Pancreas (tissue), 10 donors: ENCODE results near the gene CERT1. TPM values are rescaled to one million over a fixed set of nuclear protein-coding genes. Genes with fewer than 3 reads are reported as not detected.
A peak's percentile ranks its signal among the peaks of the same experiment; 100 is the strongest.

ENCODE experiments used
- ATAC-seq, 4 donors: fragments of 200-7000 bp; cut with Tn5 transposase; one replicate each; pipeline versions ENCODE4 v1.8.0 to v1.9.1; 2020; ENCODE audit warnings: mild to moderate bottlenecking in 4 of 4, moderate library complexity in 4 of 4
- DNase-seq, 6 donors: peaks; one replicate each; pipeline ENCODE4 v3.0.0-alpha.2; 2020
- FAIRE-seq: peaks from 2 replicates; lab custom pipeline; 2012; peaks lifted over from hg19 to GRCh38; lab: Jason Lieb, UNC
- H3K27ac ChIP-seq, 4 donors: fragments of 200-600 bp; sonication (generic); 1 replicate in 3 of 4; 2 replicates in 1 of 4; pipeline versions ENCODE4 v1.5.0 to v1.8.0; 2020
- H3K27me3 ChIP-seq, 4 donors: fragments of 200-600 bp; one replicate each; pipeline ENCODE4 v1.8.0; 2021
- H3K36me3 ChIP-seq, 3 donors: fragments of 200-600 bp; sonication (generic) in 1 of 3; one replicate each; pipeline versions ENCODE4 v1.5.0 to v1.8.0; 2020 to 2021
- H3K4me1 ChIP-seq, 3 donors: fragments of 200-600 bp; one replicate each; pipeline ENCODE4 v1.8.0; 2021
- H3K4me3 ChIP-seq, 4 donors: fragments of 200-600 bp; sonication (generic) in 2 of 4; one replicate each; pipeline versions ENCODE4 v1.5.0 to v1.8.0; 2020 to 2021
- H3K9me3 ChIP-seq, 4 donors: fragments of 200-600 bp; one replicate each; pipeline ENCODE4 v1.8.0; 2021
- WGBS, 2 donors: extraction: QIAGEN DNeasy Blood & Tissue Kit; methylation state at CpG; one replicate each; pipeline ENCODE4 v1.1.7; 2013; 5-methylcytosine and 5-hydroxymethylcytosine counted together
- intact Hi-C, 3 donors: fragments of 100-400 bp; cut with DNase I; formaldehyde crosslinking; loops; one replicate each; pipeline versions ENCODE4 v1.11.1 to v1.14.2; 2022
- polyA plus RNA-seq, 2 donors: library from polyadenylated mRNA; stranded (reverse); fragments of 200-250 nt; gene quantifications; one replicate each; pipeline ENCODE4 v1.2.3, GENCODE V29; 2013
- total RNA-seq, 6 donors: library from RNA; stranded (reverse); fragmentation: NEBNext Ultra II Directional in 4 of 6; extraction: Animal tissue kit (Norgen Biotek cat#: 25700) in 4 of 6; gene quantifications; one replicate each; pipeline versions ENCODE4 v1.2.1 to v1.2.4, GENCODE V29; 2021 to 2023
- TF ChIP-seq, protein P1 (sequence below), 4 donors: fragments of 200-600 bp; sonication (generic) in 3 of 4; IDR thresholded peaks; one replicate each; pipeline versions ENCODE4 v1.5.0 to v1.8.0; 2021; ENCODE audit warnings: antibody characterized with exemption in 4 of 4
- donor health status: healthy with polysubstance abuse.
- donor health status: DM: no; HTN: no; CAD: no; lungs with moderate emphysema.
- donor health status: DM: no; HTN: no; CAD: no.
- donor health status: control.
- donor health status: control.
- donor health status: Bipolar disorder and iron deficiency.
- donor health status: DM: yes; HTN: yes; CAD: no.
- donor health status: DM: no; HTN: no; CAD: no.
- donor health status: DM: no; HTN: no; CAD: no.
- donor health status: DM: yes; HTN: yes; CAD: no.

CERT1 gene
- total and polyA plus RNA-seq, 8 donors: 6.2 to 22.7 (median 11.1) TPM

GRCh38 chr5:75446068-75446467 lies 65.4 kb downstream of the CERT1 start:
- intact Hi-C loops: no loop called here
- DNase-seq (no peak), FAIRE-seq (no peak), ATAC-seq (no peak)
- Histone ChIP-seq H3K36me3 (no peaks in the 10 kb centered on the region), H3K4me1 (no peaks in the 10 kb centered on the region), H3K27ac (no peak overlapping the region), H3K9me3 (no peaks in the 10 kb centered on the region), H3K27me3 (no peaks in the 10 kb centered on the region), H3K4me3 (no peak overlapping the region)
- TF ChIP-seq, protein P1, sequence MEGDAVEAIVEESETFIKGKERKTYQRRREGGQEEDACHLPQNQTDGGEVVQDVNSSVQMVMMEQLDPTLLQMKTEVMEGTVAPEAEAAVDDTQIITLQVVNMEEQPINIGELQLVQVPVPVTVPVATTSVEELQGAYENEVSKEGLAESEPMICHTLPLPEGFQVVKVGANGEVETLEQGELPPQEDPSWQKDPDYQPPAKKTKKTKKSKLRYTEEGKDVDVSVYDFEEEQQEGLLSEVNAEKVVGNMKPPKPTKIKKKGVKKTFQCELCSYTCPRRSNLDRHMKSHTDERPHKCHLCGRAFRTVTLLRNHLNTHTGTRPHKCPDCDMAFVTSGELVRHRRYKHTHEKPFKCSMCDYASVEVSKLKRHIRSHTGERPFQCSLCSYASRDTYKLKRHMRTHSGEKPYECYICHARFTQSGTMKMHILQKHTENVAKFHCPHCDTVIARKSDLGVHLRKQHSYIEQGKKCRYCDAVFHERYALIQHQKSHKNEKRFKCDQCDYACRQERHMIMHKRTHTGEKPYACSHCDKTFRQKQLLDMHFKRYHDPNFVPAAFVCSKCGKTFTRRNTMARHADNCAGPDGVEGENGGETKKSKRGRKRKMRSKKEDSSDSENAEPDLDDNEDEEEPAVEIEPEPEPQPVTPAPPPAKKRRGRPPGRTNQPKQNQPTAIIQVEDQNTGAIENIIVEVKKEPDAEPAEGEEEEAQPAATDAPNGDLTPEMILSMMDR (IDR thresholded peaks at IDR 0.05): no peak
- 95 to 97% methylated on average over 2 of the region's 2 CpGs for WGBS, 2 donors

- H3K27me3 ChIP-seq: no peaks in the 10 kb centered on the region
- no peaks in the 10 kb centered on the region for H3K9me3 ChIP-seq
- 99% methylated on average over 2 of the region's 2 CpGs for WGBS, 2 donors
- intact Hi-C loops: no loop called here
- FAIRE-seq (no peak), DNase-seq (no peak), ATAC-seq (no peak)
- H3K27ac ChIP-seq: no peak overlapping the region
- no peak overlapping the region for H3K4me3 ChIP-seq
- no peaks in the 10 kb centered on the region for H3K36me3 ChIP-seq
- no peaks in the 10 kb centered on the region for H3K4me1 ChIP-seq
- TF ChIP-seq, protein P1 (IDR thresholded peaks at IDR 0.05): no peak
Measured at GRCh38 chr5:75441560-75441959, 69.9 kb downstream of the CERT1 start.

DNA sequence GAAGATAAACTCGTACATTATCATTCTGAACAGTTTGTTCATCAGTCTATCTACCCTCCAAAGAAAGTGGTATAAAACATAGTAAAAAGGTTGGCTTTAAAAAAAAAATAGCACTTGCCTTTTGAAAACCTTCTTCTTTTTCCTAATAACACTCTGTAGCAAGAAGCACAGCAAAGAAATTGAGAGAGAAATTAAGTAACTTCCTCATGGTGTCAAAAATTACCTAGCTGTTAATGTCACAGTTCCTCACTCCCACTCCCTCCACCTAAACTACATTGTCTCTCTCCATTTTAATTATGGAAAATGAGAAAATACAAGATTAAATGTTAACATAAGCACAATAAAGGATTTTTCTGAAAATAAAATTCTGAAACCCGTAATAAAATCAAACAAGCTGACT lies 72.2 kb downstream of the CERT1 start:
- intact Hi-C loops: no loop called here
- no peak for FAIRE-seq
- Histone ChIP-seq H3K36me3 (no peaks in the 10 kb centered on the region), H3K9me3 (no peaks in the 10 kb centered on the region), H3K4me1 (no peaks in the 10 kb centered on the region), H3K27ac (no peak overlapping the region), H3K27me3 (no peaks in the 10 kb centered on the region), H3K4me3 (no peak overlapping the region)
- no peak for DNase-seq
- ATAC-seq: no peak
- TF ChIP-seq, protein P1 (IDR thresholded peaks at IDR 0.05): no peak
- WGBS, 2 donors: 74 to 82% methylated on average over 2 of the region's 2 CpGs

- WGBS, 2 donors: 43 to 54% methylated on average over 2 of the region's 2 CpGs
- no peak for ATAC-seq
- no peak overlapping the region for H3K4me3 ChIP-seq
- intact Hi-C loops: no loop called here
- H3K27me3 ChIP-seq: no peaks in the 10 kb centered on the region
- H3K9me3 ChIP-seq: no peaks in the 10 kb centered on the region
- H3K4me1 ChIP-seq: no peaks in the 10 kb centered on the region
- no peak overlapping the region for H3K27ac ChIP-seq
- TF ChIP-seq, protein P1 (IDR thresholded peaks at IDR 0.05): peak in 1 of 4 donors; percentile 9
- DNase-seq: no peak
- no peak for FAIRE-seq
- no peaks in the 10 kb centered on the region for H3K36me3 ChIP-seq
Measured at GRCh38 chr5:75438722-75439121, 72.7 kb downstream of the CERT1 start.

- H3K27ac ChIP-seq: no peak overlapping the region
- no peaks in the 10 kb centered on the region for H3K36me3 ChIP-seq
- intact Hi-C loops: no loop called here
- DNase-seq (no peak), ATAC-seq (no peak), FAIRE-seq (no peak)
- H3K27me3 ChIP-seq: no peaks in the 10 kb centered on the region
- no peaks in the 10 kb centered on the region for H3K9me3 ChIP-seq
- H3K4me1 ChIP-seq: no peaks in the 10 kb centered on the region
- TF ChIP-seq, protein P1 (IDR thresholded peaks at IDR 0.05): no peak
- no peak overlapping the region for H3K4me3 ChIP-seq
Measured at GRCh38 chr5:75435096-75435495, 76.3 kb downstream of the CERT1 start.
